Articular chondrocyte of knee joint (primary cell): ENCODE data around the gene RHOT1. TPM values are rescaled to one million over a fixed set of nuclear protein-coding genes. Genes with fewer than 3 reads are reported as not detected.

Source experiments
- small RNA-seq: library from RNA; depleted of rRNA; stranded (forward); fragments of <200 nt; gene quantifications from one replicate; pipeline ENCODE3, GENCODE V24; 2012
- total RNA-seq: library from RNA; depleted of rRNA; stranded (reverse); fragments of >200 nt; gene quantifications from 2 replicates; pipeline ENCODE4 v1.2.3, GENCODE V29; 2012

The RHOT1 gene
- 46.8 and 54.7 TPM in 2 replicates for total RNA-seq

DNA sequence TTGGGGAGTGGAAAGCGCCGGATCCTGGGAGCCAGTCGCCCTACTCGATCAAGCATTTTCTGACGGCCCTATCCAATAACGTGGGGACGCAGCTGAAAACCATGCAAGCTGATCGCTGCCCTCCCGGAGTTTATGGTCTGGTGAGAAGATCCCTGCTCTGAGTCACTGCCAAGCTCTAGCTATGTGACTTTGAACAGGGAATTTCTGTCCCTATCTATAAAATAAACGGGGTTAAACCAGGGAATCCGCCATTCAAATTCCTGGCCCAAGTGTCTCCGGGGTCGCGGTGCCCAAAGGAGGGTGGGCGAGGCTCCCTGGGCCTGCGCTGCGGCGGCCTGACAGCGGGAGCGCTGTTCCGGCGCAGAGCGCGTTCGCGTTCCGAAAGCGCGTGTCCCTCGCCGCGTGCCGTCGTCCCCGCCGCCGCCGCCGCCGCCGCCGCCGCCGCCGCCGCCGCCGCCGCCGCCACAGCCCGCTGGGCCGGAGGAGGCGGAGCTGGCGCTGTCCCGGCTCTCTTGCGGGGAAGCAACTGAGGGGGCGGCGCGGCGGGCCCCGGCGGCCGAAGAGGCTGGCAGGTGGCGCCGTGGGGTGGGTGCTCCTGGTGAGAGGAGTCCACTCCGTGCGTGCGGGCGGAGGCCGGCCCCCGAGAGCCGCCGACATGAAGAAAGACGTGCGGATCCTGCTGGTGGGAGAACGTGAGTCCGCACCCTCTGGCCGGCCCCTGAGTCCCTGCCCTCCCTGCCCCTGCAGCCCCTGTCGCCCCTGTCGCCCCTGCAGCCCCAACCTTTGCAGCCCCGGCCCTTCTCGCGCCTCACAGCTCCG is at the start of gene RHOT1:
Gene RHOT1 (plus strand): TSS at position 465 of the 819 bp plus-strand sequence. CDS start 191 bp downstream, at position 656.

DNA sequence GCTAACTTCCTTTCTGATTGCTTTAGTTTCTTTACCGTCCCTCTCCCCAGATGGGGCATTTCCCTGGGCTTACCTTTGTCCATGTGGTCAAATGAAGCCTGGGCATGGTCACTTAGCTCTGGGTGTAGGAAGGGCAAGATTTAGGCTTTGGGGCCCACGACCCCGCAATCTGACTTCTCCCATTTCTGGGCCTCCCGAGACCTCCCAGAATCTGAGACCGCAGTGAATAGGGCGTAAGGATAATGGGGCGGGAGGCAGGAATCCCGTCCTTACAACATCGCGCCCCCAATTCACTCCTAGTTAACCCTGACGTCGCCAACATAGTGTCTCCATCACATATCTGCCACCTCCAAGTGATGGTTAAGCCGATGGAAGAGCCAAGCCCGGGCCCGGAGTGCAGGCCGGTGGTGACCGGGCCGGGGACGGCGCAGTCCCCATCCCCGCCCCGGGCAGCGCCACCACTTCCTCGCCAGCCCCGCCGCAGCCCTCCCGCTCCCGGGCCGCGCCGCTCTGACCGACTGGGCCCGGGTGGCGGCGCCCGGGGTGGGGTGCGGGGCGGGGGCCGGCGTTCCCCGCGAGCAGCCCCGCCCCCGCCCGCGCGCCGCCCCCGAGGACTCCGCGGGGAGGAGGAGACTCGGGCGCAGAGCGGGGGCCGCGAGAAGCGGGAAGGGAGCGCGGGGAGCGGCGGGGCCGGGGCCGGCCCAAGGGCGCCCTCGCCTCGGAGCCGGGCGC is 123.1 kb downstream of the RHOT1 start, which contains the start of gene RHBDL3:
Gene RHBDL3 (plus strand): TSS at position 641 of the 732 bp plus-strand sequence. CDS start 358 bp downstream, outside the sequence.

Small RNAs within 50 kb of the gene (small RNA-seq; reads per million reads assigned to genes)
- not detected for gene UBL5P2

Other genes starting within 250 kb of the RHOT1 start
- gene UTP6, start 240.8 kb upstream of the RHOT1 start, total RNA-seq, result 54.2 and 61.3 TPM in 2 replicates
- gene SUZ12, start 205.5 kb upstream of the RHOT1 start, total RNA-seq, result 29.9 and 31.1 TPM in 2 replicates
- 19.9 and 20.1 TPM in 2 replicates for gene LRRC37B, start 135.1 kb upstream of the RHOT1 start, total RNA-seq
- gene RHBDL3, start 123.3 kb downstream of the RHOT1 start, total RNA-seq, result 0.13 and 0.22 TPM in 2 replicates
- gene C17orf75, start 199.7 kb downstream of the RHOT1 start, total RNA-seq, result 12.8 and 13.8 TPM in 2 replicates
- 182 and 215 TPM in 2 replicates for gene ZNF207, start 207.7 kb downstream of the RHOT1 start, total RNA-seq